HG02973 (cell line): ENCODE data around the gene COL4A2.

Experiments
- ATAC-seq: cut with Tn5 transposase; IDR thresholded peaks from one replicate; pipeline ENCODE4 v1.9.1; 2021; ENCODE audit warnings: moderate library complexity; ENCODE audit not compliant: unreplicated experiment

Gene COL4A2

DNA sequence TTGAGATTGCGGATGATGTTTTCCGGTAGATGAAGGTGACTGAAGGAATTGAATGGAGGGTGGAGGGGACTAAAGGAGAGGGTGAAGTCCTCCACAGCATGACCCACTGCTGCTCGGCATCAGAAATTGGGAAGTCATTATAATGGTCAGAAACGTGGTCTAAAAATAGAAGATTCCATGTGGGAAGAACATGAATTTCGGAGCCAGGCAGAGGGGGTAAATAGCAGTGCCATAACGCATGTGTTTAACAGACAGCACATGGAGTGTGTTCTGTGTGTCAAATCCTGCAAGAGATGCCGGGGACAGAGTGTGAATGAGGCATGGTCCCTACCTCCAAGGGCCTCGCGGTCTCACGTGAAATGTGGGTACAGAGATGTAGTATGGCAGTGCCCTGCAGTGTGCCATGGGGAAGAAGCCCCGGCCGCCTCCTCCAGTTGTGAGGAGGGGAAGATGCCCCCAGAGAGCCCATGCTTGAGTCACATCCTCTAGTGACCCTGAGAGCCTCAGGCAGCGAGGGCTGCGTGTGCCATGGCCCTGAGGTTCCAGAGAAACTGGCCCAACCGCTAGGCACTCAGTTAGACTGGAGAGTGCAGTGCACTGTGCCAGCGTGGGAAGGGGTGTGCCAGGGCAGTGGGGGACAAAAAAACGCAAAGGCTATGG is 106.1 kb downstream of the COL4A2 start:
- ATAC-seq, result no peak

DNA sequence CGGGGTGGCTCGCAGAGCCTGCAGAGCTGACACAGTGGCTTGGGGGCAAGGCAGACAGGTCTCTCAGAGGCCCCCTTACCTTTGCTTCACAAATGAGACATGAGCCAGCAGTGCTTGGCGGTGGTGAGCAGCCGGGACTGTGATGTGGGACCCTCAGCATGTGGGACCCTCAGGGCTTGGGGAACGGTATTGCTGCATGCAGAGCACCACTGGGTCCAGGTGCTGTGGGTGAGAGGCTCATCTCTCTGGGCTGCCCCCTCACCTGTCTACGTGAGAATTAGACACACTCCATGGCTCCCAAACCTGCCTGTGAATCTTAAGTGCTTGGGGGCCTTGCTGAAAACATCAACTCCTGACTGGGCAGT is 106.6 kb downstream of the COL4A2 start:
- no peak for ATAC-seq

DNA sequence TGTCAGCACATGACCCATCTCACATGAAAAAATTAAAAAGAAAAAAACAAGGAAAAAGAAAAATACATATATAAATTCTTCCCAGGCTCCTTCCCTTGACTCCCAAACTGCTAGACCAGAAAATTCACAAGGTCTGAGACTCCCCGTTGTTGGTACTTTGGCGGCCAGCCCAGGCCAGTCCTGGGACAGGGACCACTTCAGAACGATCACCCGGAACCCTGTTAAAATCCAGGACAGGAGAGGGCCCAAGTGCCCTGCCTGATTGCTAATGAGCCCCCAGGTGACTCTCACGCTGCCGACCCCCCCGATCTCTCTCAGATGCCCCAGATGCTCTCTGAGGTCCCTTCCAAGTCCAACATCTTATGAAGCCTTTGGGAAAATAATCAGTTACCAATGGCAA is 107.2 kb downstream of the COL4A2 start:
- ATAC-seq, result no peak

DNA sequence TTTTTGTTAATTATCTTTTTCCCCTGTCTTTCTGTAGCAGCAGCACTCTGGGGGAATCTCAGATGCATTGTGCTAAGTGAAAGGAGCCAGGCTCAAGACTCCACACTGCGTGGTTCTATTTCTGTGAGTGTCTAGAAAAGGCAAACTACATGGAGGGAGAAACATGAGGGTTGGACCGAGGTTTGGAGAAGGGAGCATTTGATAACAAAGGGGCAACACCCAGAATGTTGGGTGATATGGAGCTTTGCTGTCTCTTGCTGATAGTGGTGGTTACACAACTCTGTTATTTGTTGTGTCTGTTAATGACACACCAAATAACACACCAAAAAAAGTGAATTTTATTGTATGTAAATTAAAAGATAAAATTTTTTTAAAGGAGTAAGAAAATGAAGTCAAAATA is 107.8 kb downstream of the COL4A2 start:
- ATAC-seq, result no peak

DNA sequence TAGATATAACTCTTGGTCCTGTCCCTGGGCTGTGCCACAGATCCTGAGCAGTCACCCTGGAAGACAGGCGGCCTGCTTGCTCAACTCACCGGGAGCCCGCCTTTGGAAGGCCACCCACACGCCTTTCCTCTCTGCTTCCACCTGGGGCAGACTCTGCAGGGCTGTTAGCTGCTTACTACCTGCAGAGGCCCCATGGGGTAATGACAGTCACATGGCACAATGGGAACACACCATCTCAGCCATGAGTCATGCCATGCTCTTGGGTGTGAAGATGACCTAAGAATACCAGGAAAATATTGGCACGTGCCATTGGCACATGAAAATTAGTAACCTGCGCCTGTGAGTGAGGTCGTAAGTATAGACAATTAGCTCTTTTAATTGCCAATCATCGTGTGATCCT is 108.6 kb downstream of the COL4A2 start:
- ATAC-seq, result no peak

DNA sequence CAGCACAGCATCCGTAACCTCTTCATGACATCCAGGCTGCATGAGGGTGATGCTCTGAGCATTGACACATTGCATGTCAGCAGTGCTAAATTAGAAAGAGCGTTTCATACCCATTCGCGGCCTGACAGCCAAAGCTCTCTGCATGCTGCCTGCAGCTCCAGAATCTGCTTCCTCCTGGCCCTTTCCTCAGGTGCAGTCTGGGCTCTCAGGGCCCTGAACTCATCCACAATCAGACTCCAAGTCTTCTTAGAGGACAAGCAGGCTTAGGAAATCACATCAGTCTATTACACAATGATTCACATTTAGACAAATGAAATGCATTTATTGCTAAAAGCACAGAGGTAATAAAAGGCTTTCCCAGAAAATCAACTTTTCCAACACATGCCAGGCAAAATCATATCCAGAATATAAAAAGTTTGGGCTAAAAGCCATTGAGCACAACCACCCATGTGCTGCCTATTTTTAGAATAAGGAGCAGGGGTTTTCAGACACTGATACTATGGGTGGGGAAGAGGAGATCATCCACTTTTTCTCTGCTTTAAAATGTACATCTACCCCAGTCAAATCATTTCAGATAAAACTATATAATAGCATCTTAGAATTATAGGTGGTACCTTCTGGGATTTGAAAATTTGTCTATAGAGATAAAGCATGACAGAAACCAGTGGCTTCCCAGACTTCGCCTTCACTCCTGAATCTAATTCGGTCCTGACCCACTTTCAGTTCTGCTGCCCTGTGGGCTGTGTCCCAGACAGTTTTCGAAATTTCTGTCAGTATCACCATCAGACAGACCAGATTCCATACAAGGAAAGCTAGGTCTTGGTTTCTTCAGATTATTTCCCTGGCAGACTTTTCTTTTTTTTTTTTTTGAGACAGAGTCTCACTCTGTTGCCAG is 109.3 kb downstream of the COL4A2 start:
- ATAC-seq, result no peak

DNA sequence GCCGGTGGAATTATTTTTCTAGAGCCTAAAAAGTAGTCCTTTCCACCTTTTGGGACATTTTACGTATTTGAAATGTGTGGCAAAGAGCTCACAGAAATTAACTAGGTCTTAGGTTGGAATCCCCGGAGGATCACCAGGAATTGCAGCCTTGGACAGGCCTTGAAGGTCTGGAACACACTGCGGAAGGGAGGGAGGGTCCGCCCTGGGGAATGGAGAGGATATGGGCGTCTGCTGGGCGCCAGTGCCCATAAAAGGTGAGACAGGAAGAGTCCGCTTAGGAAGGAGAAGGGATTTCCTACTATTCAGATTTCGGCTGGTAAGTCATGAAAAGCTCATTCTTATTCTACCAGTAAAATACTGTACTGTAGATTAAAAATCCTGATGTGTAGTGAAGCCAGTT is 111.9 kb downstream of the COL4A2 start:
- no peak for ATAC-seq

DNA sequence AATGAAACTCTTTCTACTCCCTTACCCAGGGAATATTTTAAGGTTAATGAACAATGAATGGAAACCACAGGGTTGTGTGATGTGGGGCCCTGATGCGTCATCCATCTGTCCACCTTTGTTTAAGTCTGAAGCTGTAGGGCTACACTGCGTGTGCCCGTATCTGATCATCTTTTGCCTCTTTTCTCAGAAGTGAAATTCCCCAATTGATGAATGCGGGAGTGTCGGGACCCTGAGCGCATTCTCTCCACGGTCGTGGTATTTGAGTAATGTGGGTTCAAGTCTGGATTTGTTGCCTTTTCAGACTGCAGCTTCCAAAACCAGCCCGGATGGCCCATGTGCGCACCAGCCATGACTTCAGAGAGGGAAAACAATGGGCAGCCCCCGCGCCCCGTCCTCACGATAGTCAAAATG is 112.3 kb downstream of the COL4A2 start:
- no peak for ATAC-seq

DNA sequence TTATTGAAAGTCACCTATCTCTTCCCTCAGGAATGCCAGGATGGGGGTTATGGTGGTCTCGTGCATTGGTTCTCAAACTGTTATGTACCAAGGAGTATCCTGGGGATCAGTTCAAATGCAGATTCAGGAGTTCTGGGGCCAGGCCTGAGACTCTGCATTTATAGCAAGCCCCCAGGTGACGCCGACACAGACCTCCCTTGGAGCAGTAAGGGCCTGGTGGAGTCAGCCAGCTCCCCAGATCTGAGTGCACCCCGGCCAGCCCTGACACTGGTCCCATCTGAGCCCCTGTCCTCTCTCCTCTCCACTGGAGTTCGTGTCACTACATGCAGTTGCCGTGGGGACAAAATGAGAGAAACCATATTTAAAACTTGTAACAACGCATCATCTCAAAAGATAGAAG is 112.9 kb downstream of the COL4A2 start:
- no peak for ATAC-seq

DNA sequence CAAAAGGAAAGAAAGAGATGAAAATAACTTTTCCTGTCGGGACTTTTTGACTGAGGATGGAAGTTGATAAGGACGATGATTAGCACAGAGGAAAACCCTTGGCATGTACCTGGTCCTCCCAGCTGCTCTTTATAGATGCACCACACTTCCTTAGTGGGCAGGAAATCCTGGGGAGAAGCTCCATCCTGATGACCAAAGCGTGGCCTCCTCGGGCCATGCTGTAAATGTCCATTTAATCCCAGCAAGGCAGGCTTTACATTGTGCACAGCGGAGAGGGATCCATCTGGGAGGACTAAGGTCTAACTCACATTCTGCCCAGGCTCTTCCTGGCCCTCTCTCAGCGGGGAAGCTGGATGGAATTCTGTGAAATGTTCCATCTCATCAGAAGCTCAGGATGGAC is 113.5 kb downstream of the COL4A2 start:
- no peak for ATAC-seq

DNA sequence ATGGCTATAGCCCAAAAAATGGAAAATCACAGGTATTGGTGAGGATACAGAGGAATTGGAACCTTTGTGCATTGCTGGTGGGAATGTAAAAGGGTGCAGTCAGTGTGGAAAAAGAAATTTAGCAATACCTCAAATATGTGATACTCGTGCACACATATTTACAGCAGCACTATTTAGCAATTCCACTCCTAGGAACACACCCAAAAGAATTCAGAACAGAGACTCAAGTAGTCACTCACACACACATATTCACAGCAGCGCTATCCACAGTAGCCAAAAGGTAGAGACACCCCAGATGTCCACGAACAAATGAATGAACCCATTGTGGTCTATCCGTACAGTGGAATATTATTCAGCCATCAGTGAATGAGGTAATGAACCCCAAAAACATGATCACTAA is 114.0 kb downstream of the COL4A2 start:
- no peak for ATAC-seq

DNA sequence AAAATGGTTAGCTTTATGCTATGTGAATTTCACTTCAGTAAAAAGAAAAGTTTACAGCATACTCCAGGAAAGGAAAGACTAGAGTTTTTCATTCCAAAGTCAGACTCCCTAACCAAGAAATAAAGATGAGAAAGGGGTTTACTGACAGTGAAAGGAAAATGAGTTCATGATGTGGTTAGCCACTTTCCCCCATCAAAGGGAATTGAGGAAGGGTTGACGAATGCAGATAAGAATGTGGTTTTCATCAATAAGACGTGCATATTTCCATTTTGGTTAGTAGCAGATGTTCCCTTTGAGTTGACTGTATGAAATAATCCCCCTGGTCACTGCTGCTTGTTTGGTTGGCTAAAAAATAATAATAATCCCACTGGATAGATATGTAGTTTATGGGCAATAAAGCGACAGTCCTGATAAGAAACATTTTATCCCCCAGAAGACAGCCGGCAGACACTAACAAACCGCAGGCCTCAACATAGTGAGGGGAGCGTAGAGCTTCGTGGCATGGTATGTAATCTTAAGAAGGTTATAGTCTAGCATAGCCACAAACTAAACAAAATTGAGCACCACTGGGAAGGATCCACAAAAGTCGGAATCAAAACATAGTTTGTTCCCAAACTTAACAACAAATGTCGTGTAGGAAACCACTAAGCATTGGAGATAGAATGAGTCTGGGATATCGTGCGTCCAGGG is 114.8 kb downstream of the COL4A2 start:
- ATAC-seq, result no peak

DNA sequence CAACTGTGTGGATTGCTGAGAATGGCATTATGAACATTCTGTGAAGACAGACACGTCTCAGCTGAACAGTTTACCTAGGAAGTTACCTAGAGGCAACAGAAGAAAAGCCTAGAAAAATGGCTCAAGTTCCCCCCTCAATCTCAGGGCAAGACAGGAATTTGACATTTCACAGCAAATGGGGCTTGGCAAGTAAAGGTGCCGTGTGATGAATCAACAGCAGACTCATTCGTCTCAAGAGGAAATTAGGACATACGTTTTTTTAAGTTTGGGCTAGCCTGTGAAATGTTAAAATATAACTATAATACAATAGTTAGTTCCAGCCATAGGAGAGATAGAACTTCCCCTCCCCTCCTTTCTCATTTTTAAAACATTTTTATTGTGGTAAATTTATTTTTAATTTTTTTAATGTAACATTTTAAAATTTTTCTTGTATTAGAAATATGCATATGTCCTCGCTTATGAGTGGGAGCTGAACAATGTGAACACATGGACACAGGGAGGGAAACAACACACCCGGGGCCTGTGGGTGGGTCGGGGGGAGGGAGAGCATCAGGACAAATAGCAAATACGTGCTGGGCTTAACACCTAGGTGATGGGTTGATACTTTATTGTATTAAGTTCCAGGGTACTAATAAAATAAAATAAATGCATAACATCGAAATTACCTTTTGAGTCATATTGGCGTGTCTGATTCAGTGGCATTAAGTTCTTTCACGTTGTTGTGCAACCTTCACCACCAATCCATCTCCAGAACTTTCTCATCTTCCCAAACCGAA is 116.0 kb downstream of the COL4A2 start:
- no peak for ATAC-seq

DNA sequence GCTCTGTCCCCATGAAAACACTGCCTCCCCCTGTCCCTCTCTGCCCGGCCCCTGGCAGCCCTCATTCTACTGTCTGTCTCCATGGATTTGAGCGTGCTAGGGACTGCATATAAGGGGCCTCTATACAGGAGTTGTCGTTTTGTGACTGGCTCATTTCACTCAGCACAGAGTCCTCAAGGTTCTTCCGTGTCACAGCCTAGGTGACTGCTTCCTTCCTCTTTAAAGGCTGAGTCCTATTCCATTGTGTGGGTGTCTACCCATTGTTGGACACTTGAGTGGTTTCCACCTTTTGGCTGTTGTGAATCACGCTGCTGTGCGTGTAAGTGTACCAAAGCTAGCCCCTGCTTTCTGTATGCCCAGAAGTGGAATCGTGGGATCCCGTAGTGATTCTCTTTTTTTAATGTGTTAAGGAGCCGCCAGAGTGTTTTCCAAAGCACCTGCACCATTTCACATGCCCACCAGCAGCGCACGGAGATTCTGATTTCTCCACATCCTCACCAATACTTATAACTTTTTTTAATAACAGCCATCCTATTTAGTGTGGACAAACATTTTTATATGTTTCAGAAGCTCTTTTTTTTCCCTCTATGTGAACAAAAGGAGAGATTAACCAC is 116.7 kb downstream of the COL4A2 start:
- ATAC-seq, result no peak

DNA sequence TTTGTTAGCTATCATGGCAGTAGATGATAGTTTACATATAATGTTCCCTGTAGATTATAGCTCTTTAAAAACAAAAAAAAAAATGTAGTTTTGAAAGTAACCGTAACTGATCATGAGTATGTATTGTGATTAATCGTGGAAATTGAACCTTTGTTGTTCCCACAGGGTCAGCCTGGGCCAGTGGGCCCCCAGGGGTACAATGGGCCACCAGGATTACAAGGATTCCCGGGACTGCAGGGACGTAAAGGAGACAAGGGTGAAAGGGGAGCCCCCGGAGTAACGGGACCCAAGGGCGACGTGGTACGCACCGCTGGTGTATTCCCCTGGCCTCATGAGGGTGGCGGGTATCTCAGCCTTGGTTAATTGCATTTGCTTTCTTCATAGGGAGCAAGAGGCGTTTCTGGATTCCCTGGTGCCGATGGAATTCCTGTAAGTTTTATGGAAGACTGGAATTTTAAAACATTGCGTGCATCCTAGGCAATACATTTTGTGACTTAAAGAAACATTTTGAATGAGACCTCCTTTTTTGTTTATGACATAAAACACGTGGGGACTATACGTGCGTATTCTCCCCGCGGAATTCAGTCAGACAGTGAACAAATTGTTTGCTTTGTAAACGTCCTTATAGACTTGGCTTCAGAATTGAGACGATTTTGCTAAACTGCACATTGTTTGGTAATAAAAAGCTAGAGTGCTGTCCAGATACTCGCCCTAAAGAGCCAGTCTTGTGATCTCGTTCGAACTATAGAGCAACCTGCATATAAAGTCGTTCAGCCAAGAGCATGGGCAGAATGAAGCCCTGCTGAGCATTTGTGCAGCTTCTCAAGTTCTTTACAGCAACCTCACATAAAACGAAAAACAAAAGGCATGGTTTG is 117.7 kb downstream of the COL4A2 start:
- ATAC-seq, result no peak

DNA sequence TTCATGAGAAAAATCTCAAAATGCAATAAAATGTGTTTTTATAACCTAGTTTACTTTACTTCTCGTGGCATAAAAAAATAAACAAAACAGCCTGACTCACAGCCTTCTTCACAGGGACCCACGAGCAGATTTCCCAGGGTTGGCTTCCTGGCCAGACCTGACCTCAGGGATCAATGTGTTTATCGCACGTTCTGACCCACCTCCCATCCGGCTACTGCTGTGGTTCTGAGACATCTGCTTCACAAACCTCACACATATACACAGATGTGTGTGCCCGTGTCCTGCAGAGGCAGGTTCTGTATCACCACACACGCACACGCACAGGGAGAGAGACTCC is 118.3 kb downstream of the COL4A2 start:
- no peak for ATAC-seq

DNA sequence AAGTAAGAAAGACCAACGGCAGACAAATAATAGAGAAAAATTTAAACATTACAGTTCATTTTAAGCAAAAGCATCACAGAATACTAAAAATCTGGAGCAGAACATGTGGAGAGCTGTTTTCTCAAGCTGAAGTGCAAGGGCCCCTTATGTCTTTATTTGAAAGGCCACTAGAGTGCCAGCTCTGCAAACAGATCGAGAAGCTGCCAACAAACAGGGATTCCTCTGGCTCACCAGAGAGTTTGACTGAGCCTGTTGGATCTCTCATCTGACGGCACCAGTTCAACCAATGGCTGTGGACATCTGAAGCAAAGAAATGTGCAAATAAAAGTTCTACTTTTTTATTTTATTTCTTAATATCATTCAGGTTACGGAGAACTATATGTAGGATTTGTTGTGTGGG is 119.7 kb downstream of the COL4A2 start:
- ATAC-seq, result no peak

DNA sequence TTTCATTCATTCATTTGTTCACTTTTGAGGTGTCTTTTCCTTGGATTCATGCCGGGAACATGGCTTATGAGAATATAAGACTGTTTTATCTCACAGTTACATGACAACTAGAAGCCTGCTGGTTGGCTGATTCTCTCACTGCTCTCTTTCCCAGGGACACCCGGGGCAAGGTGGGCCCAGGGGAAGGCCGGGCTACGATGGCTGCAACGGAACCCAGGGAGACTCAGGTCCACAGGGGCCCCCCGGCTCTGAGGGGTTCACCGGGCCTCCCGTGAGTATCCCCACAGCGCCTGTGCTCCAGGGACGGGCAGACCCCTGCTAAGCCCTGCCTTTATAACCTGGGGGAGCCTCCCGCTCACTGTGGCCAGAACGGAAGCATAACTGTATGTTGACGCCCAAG is 121.2 kb downstream of the COL4A2 start:
- no peak for ATAC-seq

DNA sequence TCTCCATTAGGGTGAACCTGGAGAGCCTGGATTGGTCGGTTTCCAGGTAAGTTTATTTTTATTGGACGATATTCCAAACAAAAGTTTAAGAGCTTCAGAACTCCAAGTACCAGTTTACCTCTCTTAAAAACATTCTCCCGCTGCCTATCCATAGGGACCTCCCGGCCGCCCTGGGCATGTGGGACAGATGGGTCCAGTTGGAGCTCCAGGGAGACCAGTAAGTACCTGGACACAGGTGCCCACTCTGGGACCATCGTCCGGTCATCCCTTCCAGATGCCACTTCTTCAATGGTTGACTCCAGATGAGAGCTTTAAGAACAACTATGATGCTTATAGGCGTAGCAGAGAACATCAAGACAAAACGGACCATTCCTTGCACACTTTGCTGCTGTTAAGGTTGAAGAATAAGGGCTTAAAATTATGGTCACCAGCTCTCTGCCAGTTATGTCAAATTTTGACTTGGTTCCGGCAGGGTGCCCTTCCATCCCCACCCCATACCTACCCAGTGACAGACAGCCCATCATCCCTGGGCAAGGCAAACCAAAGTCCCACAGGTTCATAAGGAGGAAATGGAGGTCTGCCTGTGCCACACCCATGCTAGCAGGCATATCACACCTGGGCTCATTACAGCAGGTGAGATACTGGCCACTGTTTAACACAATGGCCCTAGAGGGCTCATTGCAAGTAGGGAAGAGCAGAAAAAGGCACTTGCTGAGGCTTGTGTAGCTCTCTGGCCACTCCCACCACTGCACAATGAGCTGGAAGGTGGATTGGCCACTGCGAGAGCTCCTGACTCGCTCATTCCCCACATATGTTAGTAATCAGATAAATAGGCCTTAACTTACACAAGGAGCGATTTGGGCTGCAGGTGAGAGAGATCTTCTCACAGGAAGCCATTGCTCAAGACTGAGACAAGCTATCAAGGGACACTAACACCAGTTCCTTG is 123.6 kb downstream of the COL4A2 start:
- ATAC-seq, result no peak
